Thoracic aorta (tissue), 2 donors: ENCODE results near the gene IPCEF1. TPM values are rescaled to one million over a fixed set of nuclear protein-coding genes. Genes with fewer than 3 reads are reported as not detected.

ENCODE experiments used
- ATAC-seq: fragments of 150-250 bp; one replicate; pipeline ENCODE4 v1.8.0; 2017; ENCODE audit warnings: low read depth; ENCODE audit not compliant: insufficient number of reproducible peaks, low FRiP score
- DNase-seq: peaks from one replicate; pipeline ENCODE4 v3.0.0-alpha.2; 2020; ENCODE audit warnings: low spot score
- H3K27ac ChIP-seq, 2 donors: fragments of 200-600 bp; sonication (generic); 1 replicate in 1 of 2; 2 replicates in 1 of 2; pipeline ENCODE4 v1.5.1; 2016; ENCODE audit warnings: mild to moderate bottlenecking in 2 of 2, moderate library complexity in 2 of 2
- H3K27me3 ChIP-seq: fragments of 200-600 bp; sonication (generic); replicated peaks from 2 replicates; pipeline ENCODE4 v1.6.0; 2016; ENCODE audit warnings: mild to moderate bottlenecking; ENCODE audit not compliant: insufficient read depth
- H3K36me3 ChIP-seq: fragments of 200-600 bp; sonication (generic); one replicate; pipeline ENCODE4 v1.5.1; 2016
- H3K4me1 ChIP-seq, 2 donors: fragments of 200-600 bp; sonication (generic); 1 replicate in 1 of 2; 2 replicates in 1 of 2; pipeline versions ENCODE4 v1.5.1 to v1.6.0; 2016; ENCODE audit warnings: low read depth in 2 of 2, mild to moderate bottlenecking in 1 of 2; ENCODE audit not compliant: control insufficient read depth in 1 of 2
- H3K4me3 ChIP-seq: fragments of 200-600 bp; sonication (generic); 2 replicates; pipeline ENCODE4 v1.5.1; 2016; ENCODE audit warnings: mild to moderate bottlenecking
- H3K9me3 ChIP-seq: fragments of 200-600 bp; sonication (generic); 2 replicates; pipeline ENCODE4 v1.5.1; 2016
- total RNA-seq, 2 donors: library from RNA; depleted of rRNA; stranded (reverse); fragments of >200 nt; gene quantifications; one replicate each; pipeline versions ENCODE4 v1.1.0 to v1.2.3, GENCODE V29; 2016
- TF ChIP-seq, protein P1 (sequence below): fragments of 200-600 bp; sonication (generic); IDR thresholded peaks from one replicate; pipeline ENCODE4 v1.5.1; 2019; ENCODE audit warnings: antibody characterized with exemption

Gene IPCEF1
- total RNA-seq, 2 donors from 2014 or later, result 2.8 to 3.8 TPM

DNA sequence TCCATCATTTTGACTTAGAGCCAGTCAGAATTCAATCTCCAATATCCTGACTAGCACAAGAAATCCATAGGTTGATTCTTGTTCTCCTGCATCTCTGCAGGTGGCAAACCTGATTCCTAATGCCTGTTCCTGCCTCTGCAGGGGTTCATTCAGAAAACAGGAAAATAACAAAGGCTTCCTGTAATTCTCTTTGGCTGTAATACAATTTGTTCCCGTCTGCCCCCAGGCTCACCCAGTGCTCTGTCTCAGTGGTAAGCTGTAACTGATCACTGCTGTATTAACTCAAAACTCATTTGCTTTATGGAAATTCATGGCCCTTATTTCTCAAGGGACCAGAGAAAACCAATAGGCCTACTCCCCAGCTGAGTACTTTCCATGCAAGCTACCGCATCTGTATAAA is 228.9 kb downstream of the IPCEF1 start:
- Histone ChIP-seq H3K27ac (no peak overlapping the region), H3K9me3 (no peaks in the 10 kb centered on the region), H3K36me3 (no peaks in the 10 kb centered on the region), H3K4me3 (no peak overlapping the region), H3K4me1 (no peaks in the 10 kb centered on the region), H3K27me3 (no peaks in the 10 kb centered on the region)
- TF ChIP-seq, protein P1, sequence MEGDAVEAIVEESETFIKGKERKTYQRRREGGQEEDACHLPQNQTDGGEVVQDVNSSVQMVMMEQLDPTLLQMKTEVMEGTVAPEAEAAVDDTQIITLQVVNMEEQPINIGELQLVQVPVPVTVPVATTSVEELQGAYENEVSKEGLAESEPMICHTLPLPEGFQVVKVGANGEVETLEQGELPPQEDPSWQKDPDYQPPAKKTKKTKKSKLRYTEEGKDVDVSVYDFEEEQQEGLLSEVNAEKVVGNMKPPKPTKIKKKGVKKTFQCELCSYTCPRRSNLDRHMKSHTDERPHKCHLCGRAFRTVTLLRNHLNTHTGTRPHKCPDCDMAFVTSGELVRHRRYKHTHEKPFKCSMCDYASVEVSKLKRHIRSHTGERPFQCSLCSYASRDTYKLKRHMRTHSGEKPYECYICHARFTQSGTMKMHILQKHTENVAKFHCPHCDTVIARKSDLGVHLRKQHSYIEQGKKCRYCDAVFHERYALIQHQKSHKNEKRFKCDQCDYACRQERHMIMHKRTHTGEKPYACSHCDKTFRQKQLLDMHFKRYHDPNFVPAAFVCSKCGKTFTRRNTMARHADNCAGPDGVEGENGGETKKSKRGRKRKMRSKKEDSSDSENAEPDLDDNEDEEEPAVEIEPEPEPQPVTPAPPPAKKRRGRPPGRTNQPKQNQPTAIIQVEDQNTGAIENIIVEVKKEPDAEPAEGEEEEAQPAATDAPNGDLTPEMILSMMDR, result no peak
- no peak for DNase-seq
- no peak for ATAC-seq

DNA sequence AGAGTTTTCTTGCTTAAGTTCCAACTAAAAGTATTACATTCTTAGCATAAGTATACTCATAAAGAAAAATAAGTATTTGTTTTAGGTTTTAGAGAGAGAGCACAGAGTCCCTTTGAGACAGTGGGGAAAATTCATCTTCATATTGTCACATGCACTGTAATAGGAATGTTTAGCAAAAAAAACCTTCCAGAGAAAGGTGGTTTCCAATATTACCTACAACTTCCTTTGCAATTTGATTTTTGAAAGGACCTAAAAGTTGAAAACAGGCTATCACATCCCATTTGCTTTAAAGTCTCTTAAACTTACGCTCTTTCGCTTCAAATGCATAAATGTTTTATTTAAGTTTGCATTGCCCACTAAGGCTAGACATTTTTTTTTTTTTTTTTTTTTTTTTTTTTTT is 231.2 kb downstream of the IPCEF1 start:
- H3K4me3 ChIP-seq, result no peak overlapping the region
- ATAC-seq (no peak), DNase-seq (no peak)
- H3K36me3 ChIP-seq, result no peaks in the 10 kb centered on the region
- no peaks in the 10 kb centered on the region for H3K4me1 ChIP-seq
- no peaks in the 10 kb centered on the region for H3K9me3 ChIP-seq
- H3K27ac ChIP-seq, result no peak overlapping the region
- TF ChIP-seq, protein P1, result no peak
- H3K27me3 ChIP-seq, result no peaks in the 10 kb centered on the region

DNA sequence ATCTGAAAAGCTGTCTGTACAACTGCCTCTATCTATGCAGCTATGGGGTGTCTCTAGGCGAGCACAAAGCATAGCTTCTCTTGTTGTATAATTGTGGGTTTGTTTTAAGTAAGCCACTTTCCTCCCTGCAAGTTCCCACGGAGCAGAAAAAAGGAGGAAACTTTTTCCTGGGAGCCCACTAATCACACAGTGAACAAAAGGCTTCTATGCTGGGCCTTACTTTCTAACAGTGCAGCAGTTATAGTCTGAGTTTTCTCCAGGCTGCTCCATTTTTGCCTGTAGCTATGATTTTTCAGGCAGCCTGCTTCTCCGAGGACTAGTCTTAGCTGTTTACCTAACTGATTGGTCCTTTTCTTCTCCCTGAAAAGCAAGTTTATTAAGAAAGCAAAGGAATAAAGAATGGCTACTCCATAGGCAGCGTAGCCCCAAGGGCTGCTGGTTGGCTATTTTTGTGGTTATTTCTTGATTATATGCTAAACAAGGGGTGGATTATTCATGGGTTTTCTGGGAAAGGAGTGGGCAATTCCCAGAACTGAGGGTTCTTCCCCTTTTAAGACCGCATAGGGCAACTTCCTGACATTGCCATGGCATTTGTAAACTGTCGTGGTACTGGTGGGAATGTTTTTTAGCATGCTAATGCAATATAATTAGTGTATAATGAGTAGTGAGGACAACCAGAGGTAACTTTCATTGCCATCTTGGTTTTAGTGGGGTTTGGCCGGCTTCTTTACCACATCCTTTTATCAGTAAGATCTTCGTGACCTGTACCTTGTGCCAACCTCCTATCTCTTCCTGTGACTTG is 233.2 kb downstream of the IPCEF1 start:
- ATAC-seq (no peak), DNase-seq (no peak)
- Histone ChIP-seq H3K9me3 (no peaks in the 10 kb centered on the region), H3K4me3 (no peak overlapping the region), H3K27ac (no peak overlapping the region), H3K27me3 (no peaks in the 10 kb centered on the region), H3K36me3 (no peaks in the 10 kb centered on the region), H3K4me1 (no peaks in the 10 kb centered on the region)
- TF ChIP-seq, protein P1, result no peak

DNA sequence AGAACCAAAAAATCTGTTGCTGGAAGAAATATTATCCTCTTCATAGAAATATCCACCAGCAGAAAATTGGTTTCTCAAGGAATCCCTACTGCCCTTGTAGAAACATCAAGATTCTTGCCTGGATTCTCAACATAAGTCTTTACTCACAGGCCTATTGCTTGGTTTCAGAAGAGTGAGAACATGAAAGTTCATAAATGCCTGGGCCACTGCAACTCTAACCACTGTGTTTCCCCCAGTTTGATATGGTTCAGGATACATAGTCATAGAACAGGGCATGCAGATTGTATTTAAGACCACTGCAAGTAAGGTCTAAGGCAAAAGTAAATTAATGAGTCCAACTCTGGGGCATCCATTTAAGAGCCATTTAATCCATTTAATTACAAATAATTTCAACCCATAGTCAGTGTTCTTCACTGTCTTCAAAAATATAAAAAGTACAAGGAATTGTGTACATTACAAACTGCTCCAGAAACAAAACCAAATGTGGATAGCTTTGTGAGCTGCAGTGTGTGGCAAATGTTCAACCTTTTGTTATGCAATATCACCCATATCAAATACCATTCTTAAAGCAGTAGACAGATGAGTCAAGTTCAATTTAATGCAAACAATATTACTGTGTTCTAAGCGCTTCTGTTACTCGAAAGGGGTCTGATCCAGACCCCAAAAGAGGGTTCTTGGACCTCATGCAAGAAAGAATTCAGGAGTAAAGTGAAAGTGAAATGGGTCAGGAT is 234.2 kb downstream of the IPCEF1 start:
- Histone ChIP-seq H3K27ac (no peak overlapping the region), H3K36me3 (no peaks in the 10 kb centered on the region), H3K4me1 (no peaks in the 10 kb centered on the region), H3K27me3 (no peaks in the 10 kb centered on the region), H3K9me3 (no peaks in the 10 kb centered on the region), H3K4me3 (no peak overlapping the region)
- DNase-seq, result no peak
- ATAC-seq, result no peak
- TF ChIP-seq, protein P1, result no peak

DNA sequence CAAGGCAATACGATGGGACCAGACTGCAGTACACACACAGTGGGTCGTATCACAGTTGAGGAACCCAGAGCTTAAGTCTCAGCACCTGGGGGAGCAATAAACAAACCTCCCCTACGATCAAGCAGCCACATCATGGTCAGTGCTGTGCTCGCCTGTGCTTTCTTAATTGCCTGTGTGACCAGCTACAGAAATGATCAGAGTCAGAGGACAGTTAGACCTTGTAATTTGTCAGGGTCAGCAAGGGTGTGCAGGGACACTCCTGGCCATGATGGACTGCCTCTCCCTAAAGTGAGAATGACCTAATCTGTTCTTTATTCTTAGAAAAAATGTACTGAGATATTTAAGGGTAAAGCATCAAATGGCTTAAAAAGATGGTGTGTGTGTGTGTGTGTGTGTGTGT is 239.1 kb downstream of the IPCEF1 start:
- no peak overlapping the region for H3K4me3 ChIP-seq
- ATAC-seq, result no peak
- no peak for DNase-seq
- no peaks in the 10 kb centered on the region for H3K36me3 ChIP-seq
- TF ChIP-seq, protein P1, result no peak
- H3K9me3 ChIP-seq, result no peaks in the 10 kb centered on the region
- no peaks in the 10 kb centered on the region for H3K27me3 ChIP-seq
- H3K27ac ChIP-seq, result no peak overlapping the region
- no peaks in the 10 kb centered on the region for H3K4me1 ChIP-seq
